NCI-H345 treated with DMSO at 0.1 percent for 48 hours (cell line): Measurements from ENCODE around the gene GPC1.

Experiments
- DNase-seq: peaks from one replicate; lab custom pipeline; 2025; ENCODE audit not compliant: unreplicated experiment; lab: John Stamatoyannopoulos, UW

GPC1 gene

GRCh38 chr2:240499309-240500301 lies 64.1 kb downstream of the GPC1 start:
- no peak for DNase-seq

GRCh38 chr2:240500561-240501423 lies 65.3 kb downstream of the GPC1 start:
- DNase-seq, result no peak

- no peak for DNase-seq
Observed at GRCh38 chr2:240501531-240501991, 66.1 kb downstream of the GPC1 start.

GRCh38 chr2:240502059-240502429 lies 66.6 kb downstream of the GPC1 start:
- no peak for DNase-seq

- DNase-seq, result no peak
Observed at GRCh38 chr2:240502430-240503121, 67.1 kb downstream of the GPC1 start.

GRCh38 chr2:240503375-240503774 lies 67.9 kb downstream of the GPC1 start:
- no peak for DNase-seq

GRCh38 chr2:240503848-240504247 lies 68.4 kb downstream of the GPC1 start:
- no peak for DNase-seq

- DNase-seq, result no peak
Observed at GRCh38 chr2:240505910-240506309, 70.4 kb downstream of the GPC1 start.

GRCh38 chr2:240506406-240507059 lies 71.1 kb downstream of the GPC1 start:
- DNase-seq, result no peak

- no peak for DNase-seq
Observed at GRCh38 chr2:240507060-240507777, 71.8 kb downstream of the GPC1 start.

- DNase-seq, result no peak
Observed at GRCh38 chr2:240507778-240508251, 72.4 kb downstream of the GPC1 start.

- no peak for DNase-seq
Observed at GRCh38 chr2:240508832-240509545, 73.5 kb downstream of the GPC1 start.

- DNase-seq, result no peak
Observed at GRCh38 chr2:240509667-240510512, 74.4 kb downstream of the GPC1 start.

- DNase-seq, result no peak
Observed at GRCh38 chr2:240510513-240511210, 75.2 kb downstream of the GPC1 start.

GRCh38 chr2:240511351-240512108 lies 76.1 kb downstream of the GPC1 start:
- DNase-seq, result no peak

GRCh38 chr2:240512109-240512485 lies 76.6 kb downstream of the GPC1 start:
- DNase-seq, result no peak
